ENCODE results near the gene IL5.

- no peak for TF ChIP-seq ZNF274 (IDR thresholded peaks at IDR 0.05; ENCODE audit: low read depth, low read length)
- no peak for TF ChIP-seq YY1 (IDR thresholded peaks at IDR 0.05; ENCODE audit: insufficient read depth, insufficient read length)
These were observed 18.0 kb downstream of the IL5 start for GRCh38 chr5:132525299-132525724.

All from NT2/D1 (cell line).